HepG2 (cell line): ENCODE data around the gene TXNDC11. TPM values are rescaled to one million over a fixed set of nuclear protein-coding genes. Genes with fewer than 3 reads are reported as not detected.
A peak's percentile ranks its signal among the peaks of the same experiment; 100 is the strongest.

Experiments
- CEBPB ChIP-seq: IDR thresholded peaks from 2 replicates; pipeline ENCODE4 v1.6.1; 2011; ENCODE audit warnings: low read depth, low read length, improper control_type of control experiment, borderline replicate concordance
- FOXA1 ChIP-seq, 2 experiments: fragments of 450-650 bp in 1 of 2; sonication (generic) in 1 of 2; formaldehyde crosslinking in 1 of 2; IDR thresholded peaks; 2 replicates each; pipeline versions ENCODE4 v1.4.0 to v1.6.1; 2016 to 2020; ENCODE audit warnings: missing genetic modification reagents in 1 of 2
- GATAD2A ChIP-seq: IDR thresholded peaks from 2 replicates; pipeline ENCODE4 v1.6.1; 2016
- GFI1 ChIP-seq: sonication (generic); formaldehyde crosslinking; IDR thresholded peaks from 2 replicates; pipeline ENCODE4 v1.5.0; 2020; ENCODE audit warnings: missing genetic modification reagents, mild to moderate bottlenecking, borderline replicate concordance
- HMG20A ChIP-seq: IDR thresholded peaks from 2 replicates; pipeline ENCODE4 v1.6.1; 2016; ENCODE audit warnings: borderline replicate concordance
- HMGA1 ChIP-seq: sonication (generic); formaldehyde crosslinking; conservative IDR thresholded peaks from 2 replicates; pipeline ENCODE4 v1.4.0; 2020; ENCODE audit warnings: missing genetic modification reagents
- HOXA5 ChIP-seq: sonication (generic); formaldehyde crosslinking; IDR thresholded peaks from 2 replicates; pipeline ENCODE4 v1.4.0; 2020; ENCODE audit warnings: missing genetic modification reagents
- ISX ChIP-seq: sonication (generic); formaldehyde crosslinking; conservative IDR thresholded peaks from 2 replicates; pipeline ENCODE4 v1.5.0; 2020; ENCODE audit warnings: missing genetic modification reagents
- MED1 ChIP-seq: sonication (generic); formaldehyde crosslinking; IDR thresholded peaks from 2 replicates; pipeline ENCODE4 v1.4.0; 2020; ENCODE audit warnings: missing genetic modification reagents
- MED13 ChIP-seq: sonication (generic); formaldehyde crosslinking; IDR thresholded peaks from 2 replicates; pipeline ENCODE4 v1.5.0; 2020; ENCODE audit warnings: missing genetic modification reagents
- MTERF4 ChIP-seq: sonication (generic); formaldehyde crosslinking; IDR thresholded peaks from 2 replicates; pipeline ENCODE4 v1.8.0; 2023; ENCODE audit warnings: mild to moderate bottlenecking, missing genetic modification reagents
- NR2F2 ChIP-seq: IDR thresholded peaks from 2 replicates; pipeline ENCODE4 v1.6.1; 2012; ENCODE audit warnings: low read depth, inconsistent platforms, borderline replicate concordance
- PHF20 ChIP-seq: sonication (generic); formaldehyde crosslinking; IDR thresholded peaks from 2 replicates; pipeline ENCODE4 v1.5.0; 2020; ENCODE audit warnings: mild to moderate bottlenecking, missing genetic modification reagents
- SMAD3 ChIP-seq: sonication (generic); formaldehyde crosslinking; IDR thresholded peaks from 2 replicates; pipeline ENCODE4 v1.4.0; 2020; ENCODE audit warnings: missing genetic modification reagents
- SMC3 ChIP-seq: IDR thresholded peaks from 2 replicates; pipeline ENCODE4 v1.6.1; 2011; ENCODE audit warnings: low read length, improper control_type of control experiment
- SNAPC2 ChIP-seq: sonication (generic); formaldehyde crosslinking; IDR thresholded peaks from 2 replicates; pipeline ENCODE4 v1.8.1; 2022; ENCODE audit warnings: mild to moderate bottlenecking, missing genetic modification reagents
- polyA plus RNA-seq, 8 experiments: library from polyadenylated mRNA; depleted of rRNA in 3 of 8; stranded (reverse) in 7 of 8; unstranded in 1 of 8; fragments of >200 nt; fragmentation: Illumina TruSeq in 4 of 8; extraction: Trizol in 4 of 8; gene quantifications; 2 replicates each; pipeline versions ENCODE4 v1.2.1 to v1.2.3, GENCODE V29; 2011 to 2016; ENCODE audit warnings: low read depth in 4 of 8, missing spikeins in 1 of 8, mixed read lengths in 1 of 8; ENCODE audit not compliant: insufficient read depth in 1 of 8
- total RNA-seq, 5 experiments: library from RNA; depleted of rRNA; stranded (reverse); fragments of >200 nt; fragmentation: Illumina TruSeq; extraction: Trizol; gene quantifications; 2 replicates each; pipeline ENCODE4 v1.2.3, GENCODE V29; 2016; ENCODE audit warnings: low read depth in 1 of 5
- TF ChIP-seq, protein P1 (sequence below): sonication (generic); formaldehyde crosslinking; IDR thresholded peaks from 2 replicates; pipeline ENCODE4 v1.4.0; 2020; ENCODE audit warnings: missing genetic modification reagents, borderline replicate concordance
- TF ChIP-seq, protein P2 (sequence below): sonication (generic); formaldehyde crosslinking; IDR thresholded peaks from 2 replicates; pipeline ENCODE4 v1.8.1; 2023; ENCODE audit warnings: mild to moderate bottlenecking, moderate library complexity, missing genetic modification reagents
- TF ChIP-seq, protein P3 (sequence below): sonication (generic); formaldehyde crosslinking; IDR thresholded peaks from 2 replicates; pipeline ENCODE4 v1.5.1; 2020; ENCODE audit warnings: missing genetic modification reagents, mild to moderate bottlenecking, borderline replicate concordance
- TF ChIP-seq, protein P4 (sequence below): sonication (generic); formaldehyde crosslinking; IDR thresholded peaks from 2 replicates; pipeline ENCODE4 v1.4.0; 2020; ENCODE audit warnings: missing genetic modification reagents

The TXNDC11 gene
- total and polyA plus RNA-seq, 2 of the 13 experiments (the other 11 are each of a cell fraction or from before 2014, with no cell fraction given) = 74.9 to 123 TPM

DNA sequence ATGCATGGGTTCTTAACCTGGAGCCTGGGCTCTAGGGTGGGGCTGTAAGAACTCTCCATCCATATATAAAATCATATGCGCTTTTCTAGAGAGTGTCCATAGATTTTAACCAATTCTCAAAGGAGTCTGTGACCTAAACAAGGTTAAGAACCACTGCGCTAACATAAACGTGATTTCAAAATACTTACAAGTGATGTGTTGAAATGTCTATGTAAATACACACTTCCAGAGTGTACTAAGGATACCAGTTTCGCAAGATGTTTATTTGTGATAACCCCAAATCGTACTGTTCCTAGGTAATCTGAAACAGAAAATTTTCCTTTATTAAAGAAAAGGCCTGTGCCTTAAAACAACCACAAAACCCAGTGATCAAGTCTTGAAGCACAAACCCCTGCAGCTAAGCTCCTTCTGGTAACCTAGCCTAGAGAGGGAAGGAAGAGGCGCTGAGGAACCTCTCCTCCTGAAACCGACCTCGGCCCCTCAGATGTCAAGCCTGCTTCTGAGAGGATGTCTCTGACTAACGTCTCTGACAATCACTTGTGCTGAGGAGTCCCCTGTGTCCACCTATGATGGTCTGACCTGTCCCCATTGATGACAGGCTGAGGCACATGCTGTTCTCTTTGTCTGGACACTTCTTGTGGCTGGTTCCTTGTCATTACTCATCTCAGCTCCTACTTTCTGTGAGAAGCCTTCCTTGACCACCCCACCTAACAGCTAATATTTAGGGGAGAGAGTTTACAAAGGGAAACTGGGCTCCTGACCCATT, 42.2 kb downstream of the TXNDC11 start (continued):
- TF ChIP-seq, protein P1, sequence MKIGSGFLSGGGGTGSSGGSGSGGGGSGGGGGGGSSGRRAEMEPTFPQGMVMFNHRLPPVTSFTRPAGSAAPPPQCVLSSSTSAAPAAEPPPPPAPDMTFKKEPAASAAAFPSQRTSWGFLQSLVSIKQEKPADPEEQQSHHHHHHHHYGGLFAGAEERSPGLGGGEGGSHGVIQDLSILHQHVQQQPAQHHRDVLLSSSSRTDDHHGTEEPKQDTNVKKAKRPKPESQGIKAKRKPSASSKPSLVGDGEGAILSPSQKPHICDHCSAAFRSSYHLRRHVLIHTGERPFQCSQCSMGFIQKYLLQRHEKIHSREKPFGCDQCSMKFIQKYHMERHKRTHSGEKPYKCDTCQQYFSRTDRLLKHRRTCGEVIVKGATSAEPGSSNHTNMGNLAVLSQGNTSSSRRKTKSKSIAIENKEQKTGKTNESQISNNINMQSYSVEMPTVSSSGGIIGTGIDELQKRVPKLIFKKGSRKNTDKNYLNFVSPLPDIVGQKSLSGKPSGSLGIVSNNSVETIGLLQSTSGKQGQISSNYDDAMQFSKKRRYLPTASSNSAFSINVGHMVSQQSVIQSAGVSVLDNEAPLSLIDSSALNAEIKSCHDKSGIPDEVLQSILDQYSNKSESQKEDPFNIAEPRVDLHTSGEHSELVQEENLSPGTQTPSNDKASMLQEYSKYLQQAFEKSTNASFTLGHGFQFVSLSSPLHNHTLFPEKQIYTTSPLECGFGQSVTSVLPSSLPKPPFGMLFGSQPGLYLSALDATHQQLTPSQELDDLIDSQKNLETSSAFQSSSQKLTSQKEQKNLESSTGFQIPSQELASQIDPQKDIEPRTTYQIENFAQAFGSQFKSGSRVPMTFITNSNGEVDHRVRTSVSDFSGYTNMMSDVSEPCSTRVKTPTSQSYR (CRISPR knock-in tag) = no peak
- TF ChIP-seq HOXA5 (CRISPR knock-in tag) (peak; percentile 52; the same call in 1 of the 2 replicates), SMC3 (peak; percentile 7; the same call in 1 of the 2 replicates), MTERF4 (CRISPR knock-in tag) (no peak), CEBPB (peak; percentile 96), HMG20A (CRISPR knock-in tag) (peak; percentile 79; the same call in 1 of the 2 replicates), ISX (CRISPR knock-in tag) (no peak), MED13 (CRISPR knock-in tag) (no peak), PHF20 (no peak), SMAD3 (CRISPR knock-in tag) (peak; percentile 69; the same call in 1 of the 2 replicates), MED1 (CRISPR knock-in tag) (peak; percentile 39; the same call in 1 of the 2 replicates), GATAD2A (CRISPR knock-in tag) (peak; percentile 99), SNAPC2 (CRISPR knock-in tag) (no peak), GFI1 (CRISPR knock-in tag) (peak; percentile 81), FOXA1 (IDR thresholded peaks at IDR 0.05) (no peak), FOXA1 (CRISPR knock-in tag; IDR thresholded peaks at IDR 0.05) (peak; percentile 91), NR2F2 (peak; percentile 80), HMGA1 (no peak)
- TF ChIP-seq, protein P2, sequence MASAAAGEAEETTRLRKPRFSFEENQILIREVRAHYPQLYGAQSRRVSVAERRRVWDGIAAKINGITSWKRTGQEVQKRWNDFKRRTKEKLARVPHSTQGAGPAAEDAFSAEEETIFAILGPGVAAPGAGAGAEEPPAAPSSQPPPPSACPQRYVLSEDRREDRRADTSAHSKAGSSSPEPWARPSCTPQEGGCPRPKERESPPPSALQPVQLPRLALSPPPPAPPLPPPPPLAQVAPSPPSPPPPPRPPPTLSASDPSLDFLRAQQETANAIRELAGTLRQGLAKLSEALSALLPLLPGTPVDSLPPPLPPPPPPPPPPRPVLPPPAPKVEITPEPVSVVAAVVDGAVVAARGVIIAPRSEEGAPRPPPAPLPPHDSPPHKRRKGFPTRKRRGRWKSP (CRISPR knock-in tag) = peak; percentile 34; the same call in 1 of the 2 replicates
- TF ChIP-seq, protein P3, sequence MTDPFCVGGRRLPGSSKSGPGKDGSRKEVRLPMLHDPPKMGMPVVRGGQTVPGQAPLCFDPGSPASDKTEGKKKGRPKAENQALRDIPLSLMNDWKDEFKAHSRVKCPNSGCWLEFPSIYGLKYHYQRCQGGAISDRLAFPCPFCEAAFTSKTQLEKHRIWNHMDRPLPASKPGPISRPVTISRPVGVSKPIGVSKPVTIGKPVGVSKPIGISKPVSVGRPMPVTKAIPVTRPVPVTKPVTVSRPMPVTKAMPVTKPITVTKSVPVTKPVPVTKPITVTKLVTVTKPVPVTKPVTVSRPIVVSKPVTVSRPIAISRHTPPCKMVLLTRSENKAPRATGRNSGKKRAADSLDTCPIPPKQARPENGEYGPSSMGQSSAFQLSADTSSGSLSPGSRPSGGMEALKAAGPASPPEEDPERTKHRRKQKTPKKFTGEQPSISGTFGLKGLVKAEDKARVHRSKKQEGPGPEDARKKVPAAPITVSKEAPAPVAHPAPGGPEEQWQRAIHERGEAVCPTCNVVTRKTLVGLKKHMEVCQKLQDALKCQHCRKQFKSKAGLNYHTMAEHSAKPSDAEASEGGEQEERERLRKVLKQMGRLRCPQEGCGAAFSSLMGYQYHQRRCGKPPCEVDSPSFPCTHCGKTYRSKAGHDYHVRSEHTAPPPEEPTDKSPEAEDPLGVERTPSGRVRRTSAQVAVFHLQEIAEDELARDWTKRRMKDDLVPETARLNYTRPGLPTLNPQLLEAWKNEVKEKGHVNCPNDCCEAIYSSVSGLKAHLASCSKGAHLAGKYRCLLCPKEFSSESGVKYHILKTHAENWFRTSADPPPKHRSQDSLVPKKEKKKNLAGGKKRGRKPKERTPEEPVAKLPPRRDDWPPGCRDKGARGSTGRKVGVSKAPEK (CRISPR knock-in tag) = no peak
- TF ChIP-seq, protein P4, sequence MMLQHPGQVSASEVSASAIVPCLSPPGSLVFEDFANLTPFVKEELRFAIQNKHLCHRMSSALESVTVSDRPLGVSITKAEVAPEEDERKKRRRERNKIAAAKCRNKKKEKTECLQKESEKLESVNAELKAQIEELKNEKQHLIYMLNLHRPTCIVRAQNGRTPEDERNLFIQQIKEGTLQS = no peak
